NT2/D1 (cell line): ENCODE results near the gene SHROOM4.

Experiments used
- DNase-seq: peaks from one replicate; pipeline ENCODE4 v3.0.0-alpha.2; 2011; ENCODE audit warnings: low read depth, low spot score
- H3K27me3 ChIP-seq: 2 replicates; pipeline ENCODE4 v1.6.0; 2011; ENCODE audit warnings: mild to moderate bottlenecking; ENCODE audit not compliant: insufficient read length, insufficient read depth
- H3K36me3 ChIP-seq: 2 replicates; pipeline ENCODE4 v1.6.1; 2011; ENCODE audit warnings: mild to moderate bottlenecking, low read length, mixed read lengths; ENCODE audit not compliant: insufficient read depth, insufficient read length
- H3K4me1 ChIP-seq: 2 replicates; pipeline ENCODE4 v1.5.1; 2011; ENCODE audit not compliant: insufficient read depth, insufficient read length
- H3K4me3 ChIP-seq: 2 replicates; pipeline ENCODE4 v1.5.1; 2011; ENCODE audit warnings: low read depth; ENCODE audit not compliant: insufficient read length
- H3K9ac ChIP-seq: 2 replicates; pipeline ENCODE4 v1.6.0; 2011; ENCODE audit warnings: low read depth; ENCODE audit not compliant: insufficient read length
- H3K9me3 ChIP-seq: 2 replicates; pipeline ENCODE4 v1.5.1; 2011; ENCODE audit warnings: mild to moderate bottlenecking, low read length; ENCODE audit not compliant: insufficient read depth
- SUZ12 ChIP-seq: IDR thresholded peaks from 2 replicates; pipeline ENCODE4 v1.6.1; 2011; ENCODE audit not compliant: insufficient read length, insufficient read depth; ENCODE audit errors: extremely low read depth
- YY1 ChIP-seq: IDR thresholded peaks from 2 replicates; pipeline ENCODE4 v1.6.1; 2011; ENCODE audit not compliant: insufficient read length, insufficient read depth
- ZNF274 ChIP-seq: IDR thresholded peaks from 2 replicates; pipeline ENCODE4 v1.6.1; 2011; ENCODE audit warnings: mild to moderate bottlenecking, low read depth, low read length

SHROOM4 gene

DNA sequence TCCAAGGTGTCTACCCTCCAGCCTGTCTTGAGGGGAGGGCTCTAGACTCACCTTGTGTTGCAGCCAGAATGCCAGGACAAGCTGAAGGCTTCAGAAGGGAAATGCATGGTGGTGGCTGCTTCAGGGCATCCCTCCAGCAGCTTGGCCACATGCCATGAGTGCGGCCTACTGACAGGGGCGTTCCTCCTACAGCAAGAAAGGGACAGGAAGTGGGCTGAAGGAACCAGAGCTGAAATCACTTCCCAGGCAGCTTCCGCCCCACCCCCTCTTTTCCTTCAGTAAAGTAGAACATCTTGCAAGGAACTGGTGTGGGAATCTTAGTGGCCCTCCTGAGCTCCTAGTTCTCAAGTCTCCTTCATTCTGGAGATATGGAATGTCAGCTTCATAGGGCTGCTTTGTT is 175.9 kb downstream of the SHROOM4 start:
- no peak overlapping the region for H3K9ac ChIP-seq
- H3K4me3 ChIP-seq: no peak overlapping the region
- no peaks in the 10 kb centered on the region for H3K9me3 ChIP-seq
- TF ChIP-seq SUZ12 (no peak), YY1 (no peak), ZNF274 (no peak)
- H3K36me3 ChIP-seq: peaks cover 7% of the 10 kb centered on the region
- no peaks in the 10 kb centered on the region for H3K4me1 ChIP-seq
- no peaks in the 10 kb centered on the region for H3K27me3 ChIP-seq
- no peak for DNase-seq

DNA sequence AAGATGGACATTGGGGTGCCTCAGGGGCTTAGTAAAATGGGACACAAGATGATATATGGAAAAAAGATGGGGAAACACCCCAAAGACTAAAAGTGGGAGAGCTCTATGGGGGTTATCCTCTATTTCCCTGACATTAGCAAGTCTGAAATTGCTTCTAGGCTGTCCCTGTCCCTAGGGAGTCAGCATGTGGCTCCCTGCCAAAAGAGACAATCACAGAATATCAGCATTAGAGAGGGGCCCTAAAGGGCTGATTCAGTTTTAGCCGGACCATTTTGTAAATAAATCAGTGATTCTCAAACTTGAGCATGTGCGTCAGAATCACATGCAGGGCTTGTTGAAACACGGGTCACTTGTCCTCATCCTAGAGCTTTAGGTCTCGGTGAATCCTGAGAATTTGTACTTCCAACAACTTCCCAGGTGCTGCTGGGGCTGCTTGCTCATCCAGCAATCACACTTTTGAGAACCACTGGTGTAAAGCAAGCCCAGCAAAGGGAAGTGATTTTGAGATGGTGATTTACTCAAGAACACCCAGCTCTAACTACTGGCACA is 178.1 kb downstream of the SHROOM4 start:
- Histone ChIP-seq H3K27me3 (no peaks in the 10 kb centered on the region), H3K4me1 (no peaks in the 10 kb centered on the region)
- no peak for DNase-seq

GRCh38 chrX:50635162-50635561 is 178.8 kb downstream of the SHROOM4 start:
- no peaks in the 10 kb centered on the region for H3K4me1 ChIP-seq
- no peaks in the 10 kb centered on the region for H3K27me3 ChIP-seq
- H3K9ac ChIP-seq: no peak overlapping the region
- TF ChIP-seq ZNF274: no peak
- TF ChIP-seq YY1: no peak
- no peak for TF ChIP-seq SUZ12
- H3K36me3 ChIP-seq: peaks cover 7% of the 10 kb centered on the region
- no peak for DNase-seq
- no peaks in the 10 kb centered on the region for H3K9me3 ChIP-seq
- no peak overlapping the region for H3K4me3 ChIP-seq

More for the DNA sequence above, 178.1 kb downstream of the SHROOM4 start:
- Histone ChIP-seq H3K36me3 (peaks cover 7% of the 10 kb centered on the region), H3K9me3 (no peaks in the 10 kb centered on the region), H3K9ac (no peak overlapping the region), H3K4me3 (no peak overlapping the region)
- no peak for TF ChIP-seq SUZ12
- TF ChIP-seq YY1: no peak
- TF ChIP-seq ZNF274: no peak

GRCh38 chrX:50629774-50630173 is 184.2 kb downstream of the SHROOM4 start:
- DNase-seq: no peak
- Histone ChIP-seq H3K4me3 (no peak overlapping the region), H3K4me1 (peaks cover 3% of the 10 kb centered on the region), H3K9ac (no peak overlapping the region), H3K27me3 (no peaks in the 10 kb centered on the region), H3K9me3 (no peaks in the 10 kb centered on the region), H3K36me3 (peaks cover 7% of the 10 kb centered on the region)
- TF ChIP-seq YY1: no peak
- no peak for TF ChIP-seq ZNF274
- TF ChIP-seq SUZ12: no peak

- peaks cover 3% of the 10 kb centered on the region for H3K4me1 ChIP-seq
These were observed 186.3 kb downstream of the SHROOM4 start for GRCh38 chrX:50627696-50628095.

GRCh38 chrX:50626432-50626831 is 187.6 kb downstream of the SHROOM4 start:
- Histone ChIP-seq H3K4me3 (no peak overlapping the region), H3K27me3 (no peaks in the 10 kb centered on the region), H3K9me3 (no peaks in the 10 kb centered on the region), H3K9ac (no peak overlapping the region), H3K36me3 (no peaks in the 10 kb centered on the region), H3K4me1 (peaks cover 3% of the 10 kb centered on the region)
- TF ChIP-seq SUZ12 (no peak), YY1 (no peak), ZNF274 (no peak)
- DNase-seq: no peak

More at GRCh38 chrX:50627696-50628095, 186.3 kb downstream of the SHROOM4 start:
- TF ChIP-seq ZNF274 (no peak), SUZ12 (no peak), YY1 (no peak)
- Histone ChIP-seq H3K36me3 (no peaks in the 10 kb centered on the region), H3K27me3 (no peaks in the 10 kb centered on the region), H3K9ac (no peak overlapping the region), H3K9me3 (no peaks in the 10 kb centered on the region), H3K4me3 (no peak overlapping the region)
- no peak for DNase-seq

DNA sequence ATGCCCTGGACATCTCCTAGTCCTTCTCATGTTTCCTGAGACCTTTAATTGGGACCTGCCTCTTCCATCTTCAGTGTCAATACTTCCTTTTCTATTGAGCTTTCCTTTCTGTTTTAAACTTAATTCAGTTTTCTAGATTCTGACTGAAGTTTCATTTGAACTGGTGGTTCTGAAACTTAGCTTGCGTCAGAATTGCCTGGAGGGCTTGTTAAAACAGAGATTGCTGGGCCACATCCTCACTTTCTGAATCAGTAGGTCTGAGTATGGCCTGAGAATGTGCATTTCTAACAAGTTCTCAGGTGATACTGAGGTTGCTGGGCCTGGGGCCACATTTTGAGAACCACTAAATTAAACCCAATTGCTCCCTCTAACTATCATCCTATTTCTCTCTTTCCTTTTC is 191.2 kb downstream of the SHROOM4 start:
- H3K36me3 ChIP-seq: no peaks in the 10 kb centered on the region
- no peak overlapping the region for H3K9ac ChIP-seq
- no peak for DNase-seq
- TF ChIP-seq YY1: no peak
- TF ChIP-seq ZNF274: no peak
- no peak for TF ChIP-seq SUZ12
- no peaks in the 10 kb centered on the region for H3K9me3 ChIP-seq
- H3K4me3 ChIP-seq: no peak overlapping the region
- H3K27me3 ChIP-seq: no peaks in the 10 kb centered on the region
- peaks cover under 1% of the 10 kb centered on the region for H3K4me1 ChIP-seq
